Stimulated activated CD8-positive, alpha-beta memory T cell treated with anti-CD3 and anti-CD28 coated beads, Interleukin-15, amount 100 ng/mL, for 4 hours (primary cell): Measurements from ENCODE around the gene PDE11A.

Experiments used
- DNase-seq, 2 donors: peaks; one replicate each; pipeline ENCODE4 v3.0.0-alpha.2; 2020; ENCODE audit warnings: low read depth in 2 of 2

PDE11A gene

GRCh38 chr2:177727577-177728398, 344.8 kb downstream of the PDE11A start:
- DNase-seq, result no peak

- no peak for DNase-seq
Observed at GRCh38 chr2:177726931-177727348, 345.6 kb downstream of the PDE11A start.

- no peak for DNase-seq
Observed at GRCh38 chr2:177724398-177725287, 347.9 kb downstream of the PDE11A start.

- DNase-seq, result no peak
Observed at GRCh38 chr2:177723235-177723634, 349.3 kb downstream of the PDE11A start.

GRCh38 chr2:177721818-177722567, 350.6 kb downstream of the PDE11A start:
- DNase-seq, result no peak

GRCh38 chr2:177721087-177721486, 351.5 kb downstream of the PDE11A start:
- DNase-seq, result no peak

GRCh38 chr2:177717831-177718618, 354.6 kb downstream of the PDE11A start:
- no peak for DNase-seq

GRCh38 chr2:177716484-177716883, 356.1 kb downstream of the PDE11A start:
- no peak for DNase-seq

- DNase-seq, result no peak
Observed at GRCh38 chr2:177715771-177716170, 356.8 kb downstream of the PDE11A start.

GRCh38 chr2:177714704-177715103, 357.9 kb downstream of the PDE11A start:
- no peak for DNase-seq

GRCh38 chr2:177712462-177712861, 360.1 kb downstream of the PDE11A start:
- DNase-seq, result no peak

GRCh38 chr2:177711483-177712265, 360.9 kb downstream of the PDE11A start:
- DNase-seq, result no peak

GRCh38 chr2:177710889-177711288, 361.7 kb downstream of the PDE11A start:
- DNase-seq, result no peak

- DNase-seq, result no peak
Observed at GRCh38 chr2:177709986-177710401, 362.6 kb downstream of the PDE11A start.

GRCh38 chr2:177708660-177709444, 363.7 kb downstream of the PDE11A start:
- no peak for DNase-seq

- no peak for DNase-seq
Observed at GRCh38 chr2:177708106-177708505, 364.5 kb downstream of the PDE11A start.

GRCh38 chr2:177705511-177706173, 366.9 kb downstream of the PDE11A start:
- DNase-seq, result no peak

- no peak for DNase-seq
Observed at GRCh38 chr2:177703159-177703558, 369.4 kb downstream of the PDE11A start.

- DNase-seq, result no peak
Observed at GRCh38 chr2:177698281-177698680, 374.3 kb downstream of the PDE11A start.
